NT2/D1 (cell line): Measurements from ENCODE around the gene IL26.

Source experiments
- DNase-seq: peaks from one replicate; pipeline ENCODE4 v3.0.0-alpha.2; 2011; ENCODE audit warnings: low read depth, low spot score
- H3K27me3 ChIP-seq: 2 replicates; pipeline ENCODE4 v1.6.0; 2011; ENCODE audit warnings: mild to moderate bottlenecking; ENCODE audit not compliant: insufficient read length, insufficient read depth
- H3K36me3 ChIP-seq: 2 replicates; pipeline ENCODE4 v1.6.1; 2011; ENCODE audit warnings: mild to moderate bottlenecking, low read length, mixed read lengths; ENCODE audit not compliant: insufficient read depth, insufficient read length
- H3K4me1 ChIP-seq: 2 replicates; pipeline ENCODE4 v1.5.1; 2011; ENCODE audit not compliant: insufficient read depth, insufficient read length
- H3K4me3 ChIP-seq: 2 replicates; pipeline ENCODE4 v1.5.1; 2011; ENCODE audit warnings: low read depth; ENCODE audit not compliant: insufficient read length
- H3K9ac ChIP-seq: 2 replicates; pipeline ENCODE4 v1.6.0; 2011; ENCODE audit warnings: low read depth; ENCODE audit not compliant: insufficient read length
- H3K9me3 ChIP-seq: 2 replicates; pipeline ENCODE4 v1.5.1; 2011; ENCODE audit warnings: mild to moderate bottlenecking, low read length; ENCODE audit not compliant: insufficient read depth
- SUZ12 ChIP-seq: IDR thresholded peaks from 2 replicates; pipeline ENCODE4 v1.6.1; 2011; ENCODE audit not compliant: insufficient read length, insufficient read depth; ENCODE audit errors: extremely low read depth
- YY1 ChIP-seq: IDR thresholded peaks from 2 replicates; pipeline ENCODE4 v1.6.1; 2011; ENCODE audit not compliant: insufficient read length, insufficient read depth
- ZNF274 ChIP-seq: IDR thresholded peaks from 2 replicates; pipeline ENCODE4 v1.6.1; 2011; ENCODE audit warnings: mild to moderate bottlenecking, low read depth, low read length

IL26 gene

DNA sequence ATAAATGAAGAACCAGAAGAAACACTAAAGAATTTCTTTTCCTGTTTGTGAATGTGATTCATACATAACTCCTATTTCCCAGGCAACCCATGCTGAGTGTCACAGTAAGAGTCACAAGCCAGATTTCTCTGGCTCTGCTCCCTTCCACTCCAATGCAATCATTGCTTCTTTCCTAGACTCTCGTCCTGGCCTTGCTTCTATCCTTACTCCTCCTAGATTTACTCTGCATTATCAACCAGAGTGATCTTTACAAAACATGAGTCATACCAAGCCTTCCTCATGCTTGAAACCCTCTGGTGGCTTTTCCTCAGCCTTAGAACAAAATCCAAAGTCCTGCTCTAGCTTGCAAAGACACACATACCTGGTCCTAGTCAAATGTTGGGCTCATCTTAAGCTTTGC, 14.5 kb upstream of the IL26 start:
- H3K27me3 ChIP-seq: no peaks in the 10 kb centered on the region
- no peak overlapping the region for H3K9ac ChIP-seq
- H3K36me3 ChIP-seq: no peaks in the 10 kb centered on the region
- TF ChIP-seq ZNF274 (no peak), YY1 (no peak), SUZ12 (no peak)
- H3K9me3 ChIP-seq: no peaks in the 10 kb centered on the region
- no peak overlapping the region for H3K4me3 ChIP-seq
- DNase-seq: no peak
- H3K4me1 ChIP-seq: no peaks in the 10 kb centered on the region

DNA sequence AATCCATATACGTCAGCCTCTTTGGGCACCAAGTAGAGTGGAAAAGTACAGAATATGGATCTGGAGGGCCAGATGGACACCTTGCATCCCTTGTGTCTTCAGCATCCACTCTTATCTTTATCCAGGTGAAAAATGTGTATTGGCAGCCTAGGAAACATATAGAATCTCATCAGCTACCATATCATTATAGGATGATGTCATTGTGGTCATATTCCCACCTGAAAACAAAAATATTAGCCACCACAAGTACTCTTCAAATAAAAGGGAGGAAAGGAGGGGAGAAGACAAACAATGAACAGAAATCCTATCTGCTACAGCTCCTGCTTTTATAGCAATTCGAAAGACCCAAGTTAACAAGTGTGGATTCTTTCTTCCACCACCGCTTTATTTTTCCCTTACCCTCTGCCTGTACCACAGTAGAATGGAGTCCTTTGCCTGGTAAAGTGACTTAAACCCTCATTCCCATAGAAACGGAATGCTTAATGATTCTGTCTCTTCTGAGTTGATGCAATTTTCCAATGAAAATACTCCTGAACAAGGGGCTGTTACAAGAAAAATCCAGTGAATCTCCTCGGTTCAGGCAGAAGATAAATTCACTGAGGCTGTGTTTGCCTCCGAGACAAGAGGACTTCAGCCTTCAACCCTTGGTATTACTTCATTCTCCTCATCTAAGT, 13.8 kb upstream of the IL26 start:
- Histone ChIP-seq H3K4me1 (no peaks in the 10 kb centered on the region), H3K27me3 (no peaks in the 10 kb centered on the region), H3K9ac (no peak overlapping the region), H3K36me3 (no peaks in the 10 kb centered on the region), H3K9me3 (no peaks in the 10 kb centered on the region), H3K4me3 (no peak overlapping the region)
- TF ChIP-seq YY1: no peak
- no peak for TF ChIP-seq SUZ12
- no peak for TF ChIP-seq ZNF274
- no peak for DNase-seq

GRCh38 chr12:68237619-68238018, 12.0 kb upstream of the IL26 start:
- no peak overlapping the region for H3K4me3 ChIP-seq
- no peaks in the 10 kb centered on the region for H3K9me3 ChIP-seq
- no peaks in the 10 kb centered on the region for H3K36me3 ChIP-seq
- no peaks in the 10 kb centered on the region for H3K27me3 ChIP-seq
- TF ChIP-seq ZNF274: no peak
- TF ChIP-seq SUZ12: no peak
- TF ChIP-seq YY1: no peak
- no peak for DNase-seq
- no peaks in the 10 kb centered on the region for H3K4me1 ChIP-seq
- no peak overlapping the region for H3K9ac ChIP-seq

GRCh38 chr12:68237078-68237477, 11.5 kb upstream of the IL26 start:
- H3K9ac ChIP-seq: no peak overlapping the region
- H3K4me1 ChIP-seq: no peaks in the 10 kb centered on the region
- no peak overlapping the region for H3K4me3 ChIP-seq
- TF ChIP-seq SUZ12 (no peak), ZNF274 (no peak), YY1 (no peak)
- no peaks in the 10 kb centered on the region for H3K9me3 ChIP-seq
- DNase-seq: no peak
- H3K27me3 ChIP-seq: no peaks in the 10 kb centered on the region
- H3K36me3 ChIP-seq: no peaks in the 10 kb centered on the region

- H3K9me3 ChIP-seq: no peaks in the 10 kb centered on the region
- H3K36me3 ChIP-seq: no peaks in the 10 kb centered on the region
- H3K4me3 ChIP-seq: no peak overlapping the region
- DNase-seq: no peak
- H3K27me3 ChIP-seq: no peaks in the 10 kb centered on the region
- no peaks in the 10 kb centered on the region for H3K4me1 ChIP-seq
- TF ChIP-seq SUZ12 (no peak), ZNF274 (no peak), YY1 (no peak)
- H3K9ac ChIP-seq: no peak overlapping the region
Measured at GRCh38 chr12:68236421-68237059, 10.9 kb upstream of the IL26 start.

DNA sequence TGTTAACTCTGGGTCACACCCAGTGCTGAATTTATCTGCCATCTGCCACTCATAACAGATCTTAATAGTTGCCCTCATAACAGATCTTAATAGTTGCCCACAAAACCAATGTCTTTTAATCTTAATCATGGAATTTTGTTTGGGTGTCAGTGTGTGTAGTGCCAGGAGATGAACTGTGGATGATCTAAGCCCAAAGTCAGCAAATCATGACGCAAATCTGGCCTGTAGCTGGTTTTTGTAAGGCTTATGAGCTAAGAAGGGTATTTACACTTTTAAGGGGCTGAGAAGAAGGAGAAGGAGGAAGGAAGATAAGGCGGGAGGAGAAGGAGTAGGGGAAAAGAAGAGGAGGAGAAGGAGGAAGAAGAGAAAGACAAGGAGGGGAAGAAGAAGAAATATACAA, 10.0 kb upstream of the IL26 start:
- Histone ChIP-seq H3K4me3 (no peak overlapping the region), H3K36me3 (no peaks in the 10 kb centered on the region), H3K27me3 (no peaks in the 10 kb centered on the region), H3K9me3 (no peaks in the 10 kb centered on the region), H3K9ac (no peak overlapping the region), H3K4me1 (no peaks in the 10 kb centered on the region)
- DNase-seq: no peak
- TF ChIP-seq YY1 (no peak), SUZ12 (no peak), ZNF274 (no peak)

GRCh38 chr12:68234140-68234539, 8.5 kb upstream of the IL26 start:
- Histone ChIP-seq H3K4me1 (no peaks in the 10 kb centered on the region), H3K9ac (no peak overlapping the region), H3K9me3 (no peaks in the 10 kb centered on the region), H3K4me3 (no peak overlapping the region), H3K36me3 (no peaks in the 10 kb centered on the region), H3K27me3 (no peaks in the 10 kb centered on the region)
- DNase-seq: no peak
- TF ChIP-seq SUZ12: no peak
